Hepatic stellate cell (primary cell): ENCODE data around the gene INPP5F.

ENCODE experiments used
- DNase-seq: peaks from one replicate; pipeline ENCODE4 v3.0.0; 2011; ENCODE audit warnings: low spot score

Gene INPP5F

GRCh38 chr10:119725828-119726675 is at the start of gene INPP5F:
Gene INPP5F, plus strand, starts transcription at chr10:119726050. Its CDS starts 213 bp downstream, at chr10:119726263.
- peak; percentile 99 for DNase-seq

DNA sequence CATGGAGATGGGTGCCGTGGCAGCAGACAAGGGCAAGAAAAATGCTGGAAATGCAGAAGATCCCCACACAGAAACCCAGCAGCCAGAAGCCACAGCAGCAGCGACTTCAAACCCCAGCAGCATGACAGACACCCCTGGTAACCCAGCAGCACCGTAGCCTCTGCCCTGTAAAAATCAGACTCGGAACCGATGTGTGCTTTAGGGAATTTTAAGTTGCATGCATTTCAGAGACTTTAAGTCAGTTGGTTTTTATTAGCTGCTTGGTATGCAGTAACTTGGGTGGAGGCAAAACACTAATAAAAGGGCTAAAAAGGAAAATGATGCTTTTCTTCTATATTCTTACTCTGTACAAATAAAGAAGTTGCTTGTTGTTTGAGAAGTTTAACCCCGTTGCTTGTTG is 48.7 kb upstream of the INPP5F start:
- DNase-seq, result no peak

DNA sequence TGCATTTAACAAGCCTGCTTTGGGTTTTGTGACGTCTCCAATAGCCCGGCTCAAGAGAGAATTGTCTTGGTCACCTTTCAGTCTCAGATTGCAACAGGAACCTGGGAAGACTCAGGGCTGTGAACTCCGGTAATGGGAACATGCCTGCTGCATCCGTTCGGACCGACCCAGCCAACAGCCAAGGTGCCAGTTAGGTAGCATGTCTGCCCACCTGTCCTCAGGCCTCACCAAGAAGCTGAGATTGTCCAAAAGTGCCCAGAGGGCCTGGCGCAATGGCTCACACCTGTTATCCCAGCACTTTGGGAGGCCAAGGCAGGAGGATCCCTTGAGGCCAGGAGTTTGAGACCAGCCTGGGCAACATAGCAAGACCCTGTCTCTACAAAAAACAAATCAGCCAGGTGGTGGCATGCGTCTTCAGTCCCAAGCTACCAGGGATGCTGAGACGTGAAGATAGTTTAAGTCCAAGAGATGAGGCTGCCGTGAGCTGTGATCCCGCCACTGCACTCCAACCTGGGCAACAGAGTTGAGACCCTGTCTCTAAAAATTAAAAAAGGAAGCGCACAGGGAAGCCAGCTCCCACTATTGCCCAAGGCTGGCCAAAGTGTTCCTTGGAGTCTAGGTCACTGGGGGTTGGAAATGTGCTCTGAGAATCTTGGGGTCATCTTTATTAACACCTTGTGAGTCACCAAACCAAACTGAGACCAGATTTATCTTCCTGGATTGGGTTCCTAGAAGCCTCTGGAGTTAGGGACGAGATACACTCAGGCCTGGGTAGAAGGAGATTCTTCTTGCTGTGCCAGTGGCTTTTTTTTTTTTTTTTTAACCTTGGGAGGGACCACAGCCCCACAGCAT is 47.7 kb upstream of the INPP5F start:
- no peak for DNase-seq

- no peak for DNase-seq
These were observed 46.4 kb upstream of the INPP5F start for GRCh38 chr10:119679480-119679829.

- peak; percentile 83 for DNase-seq
These were observed 45.8 kb upstream of the INPP5F start for GRCh38 chr10:119680050-119680449.

DNA sequence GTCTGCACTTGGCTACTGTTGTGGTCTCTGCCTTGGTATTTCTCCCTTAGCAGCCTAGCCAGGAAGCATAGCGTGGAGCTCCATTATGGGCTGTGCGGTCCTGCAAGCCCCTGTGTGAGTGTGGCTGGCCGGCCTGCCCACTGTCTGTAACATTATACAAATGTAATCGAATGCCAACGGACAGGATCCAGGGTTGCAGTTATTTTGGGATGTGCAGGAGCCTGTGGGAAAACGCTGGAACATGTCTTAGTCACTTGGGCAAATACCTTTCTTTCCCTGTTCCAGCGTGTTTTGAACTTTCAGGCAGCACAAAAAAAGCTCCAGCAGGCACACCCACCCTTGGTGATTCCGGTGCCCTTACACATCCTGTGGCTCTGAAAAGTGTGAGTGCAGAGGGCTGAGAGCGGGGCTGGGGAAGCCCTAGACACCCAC is 45.2 kb upstream of the INPP5F start:
- DNase-seq, result no peak

- peak; percentile 83 for DNase-seq
These were observed 39.2 kb upstream of the INPP5F start for GRCh38 chr10:119686465-119687191.

GRCh38 chr10:119687192-119688032 is 38.4 kb upstream of the INPP5F start:
- no peak for DNase-seq

DNA sequence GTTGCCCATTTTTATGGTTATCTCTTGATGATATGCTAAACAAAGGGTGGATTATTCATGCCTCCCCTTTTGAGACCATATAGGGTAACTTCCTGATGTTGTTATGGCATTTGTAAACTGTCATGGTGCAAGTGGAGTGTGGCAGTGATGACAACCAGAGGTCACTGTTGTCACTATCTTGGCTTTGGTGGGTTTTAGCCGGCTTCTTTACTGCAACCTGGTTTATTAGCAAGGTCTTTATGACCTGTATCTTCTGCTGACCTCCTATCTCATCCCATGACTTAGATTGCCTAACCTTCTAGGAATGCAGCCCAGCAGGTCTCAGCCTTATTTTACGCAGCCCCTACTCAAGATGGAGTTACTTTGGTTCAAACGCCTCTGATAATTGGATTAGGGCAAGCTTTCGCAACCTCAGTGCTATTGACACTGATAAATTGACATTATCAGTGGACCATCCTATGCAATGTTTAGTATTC is 37.8 kb upstream of the INPP5F start:
- no peak for DNase-seq

- no peak for DNase-seq
These were observed 36.8 kb upstream of the INPP5F start for GRCh38 chr10:119689016-119689580.

GRCh38 chr10:119691726-119692125 is 34.1 kb upstream of the INPP5F start:
- no peak for DNase-seq

- DNase-seq, result no peak
These were observed 32.4 kb upstream of the INPP5F start for GRCh38 chr10:119693262-119693957.

DNA sequence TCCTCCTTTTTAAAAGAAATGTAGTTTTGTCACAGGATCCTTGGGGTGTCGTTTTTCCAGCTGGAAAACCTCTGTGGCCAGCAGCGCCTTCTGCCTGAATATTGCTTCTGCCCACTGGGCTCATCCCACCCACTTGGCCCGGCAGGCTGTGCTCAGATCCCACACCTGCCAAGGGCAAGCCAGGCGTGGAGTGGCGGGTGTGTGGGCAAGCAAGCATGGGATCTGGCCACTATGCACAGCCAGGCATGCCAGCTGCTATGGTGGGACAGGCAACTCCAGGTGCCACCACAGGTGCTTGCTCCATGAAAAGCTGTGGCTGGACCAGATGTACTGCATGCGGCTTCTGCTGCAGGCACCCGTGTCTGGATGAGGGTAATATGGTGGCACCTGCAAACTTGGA is 31.2 kb upstream of the INPP5F start:
- DNase-seq, result no peak

GRCh38 chr10:119700321-119700954 is 25.4 kb upstream of the INPP5F start:
- DNase-seq, result no peak

GRCh38 chr10:119701861-119702260 is 24.0 kb upstream of the INPP5F start:
- DNase-seq, result no peak

DNA sequence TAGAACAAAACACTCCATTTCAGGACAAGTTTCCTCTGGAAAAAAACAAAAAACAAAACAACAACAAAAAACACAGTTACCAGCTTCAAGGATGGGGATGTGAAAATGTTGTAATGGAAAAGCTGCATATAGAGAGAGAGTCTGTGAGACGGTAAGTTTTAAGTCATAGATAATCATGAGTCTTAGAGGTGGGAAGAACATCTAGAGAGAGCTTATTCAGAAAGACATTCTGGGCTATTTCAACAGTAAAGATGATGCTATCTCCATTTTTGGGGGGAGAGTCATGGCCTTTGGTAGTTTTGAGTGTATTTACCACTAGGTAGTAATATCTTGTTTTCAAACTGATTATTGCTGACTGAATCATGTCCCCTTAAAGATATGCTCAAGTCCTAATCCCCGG is 23.3 kb upstream of the INPP5F start:
- DNase-seq, result no peak

GRCh38 chr10:119703903-119704508 is 21.8 kb upstream of the INPP5F start:
- DNase-seq, result no peak

- no peak for DNase-seq
These were observed 20.4 kb upstream of the INPP5F start for GRCh38 chr10:119705434-119705831.

- no peak for DNase-seq
These were observed 19.1 kb upstream of the INPP5F start for GRCh38 chr10:119706521-119707278.
